Liver (tissue), 9 donors: Measurements from ENCODE around the gene RASSF6. TPM values are rescaled to one million over a fixed set of nuclear protein-coding genes. Genes with fewer than 3 reads are reported as not detected.

Experiments used
- DNase-seq: peaks from one replicate; pipeline ENCODE4 v3.0.0-alpha.2; 2017; ENCODE audit warnings: low spot score
- H3K27ac ChIP-seq, 2 donors: one replicate each; pipeline ENCODE4 v1.7.0; 2013; ENCODE audit warnings: inconsistent platforms in 2 of 2, low read length in 2 of 2, control low read depth in 1 of 2, low read depth in 1 of 2, mild to moderate bottlenecking in 1 of 2
- H3K27me3 ChIP-seq, 4 donors: one replicate each; pipeline versions ENCODE4 v1.6.1 to v1.7.0; 2013; ENCODE audit warnings: low read length in 3 of 4, inconsistent platforms in 1 of 4, mild to moderate bottlenecking in 1 of 4, moderate library complexity in 1 of 4; ENCODE audit not compliant: control insufficient read depth in 4 of 4, insufficient read depth in 4 of 4
- H3K36me3 ChIP-seq, 4 donors: one replicate each; pipeline versions ENCODE4 v1.6.1 to v1.7.0; 2013; ENCODE audit warnings: low read length in 3 of 4, mild to moderate bottlenecking in 3 of 4, low read depth in 1 of 4, moderate library complexity in 1 of 4; ENCODE audit not compliant: control insufficient read depth in 4 of 4, insufficient read depth in 3 of 4
- H3K4me1 ChIP-seq, 4 donors: one replicate each; pipeline versions ENCODE4 v1.6.1 to v1.7.0; 2013; ENCODE audit warnings: low read length in 3 of 4, mild to moderate bottlenecking in 3 of 4, moderate library complexity in 1 of 4; ENCODE audit not compliant: control insufficient read depth in 4 of 4, insufficient read depth in 4 of 4
- H3K4me3 ChIP-seq, 3 donors: one replicate each; pipeline versions ENCODE4 v1.6.1 to v1.7.0; 2013; ENCODE audit warnings: low read length in 3 of 3, control low read depth in 1 of 3, low read depth in 1 of 3, mild to moderate bottlenecking in 1 of 3
- H3K9ac ChIP-seq, 2 donors: one replicate each; pipeline ENCODE4 v1.7.0; 2013; ENCODE audit warnings: low read length in 2 of 2, mild to moderate bottlenecking in 2 of 2, moderate library complexity in 2 of 2, control low read depth in 1 of 2, low read depth in 1 of 2
- H3K9me3 ChIP-seq, 4 donors: one replicate each; pipeline versions ENCODE4 v1.6.1 to v1.7.0; 2013; ENCODE audit warnings: low read length in 3 of 4; ENCODE audit not compliant: control insufficient read depth in 4 of 4
- EGR1 ChIP-seq, 2 donors: IDR thresholded peaks; 2 replicates each; pipeline ENCODE4 v1.6.1; 2016 to 2018; ENCODE audit warnings: antibody characterized with exemption in 2 of 2, low read depth in 2 of 2
- FOXA1 ChIP-seq: IDR thresholded peaks from 2 replicates; pipeline ENCODE4 v1.6.1; 2016; ENCODE audit warnings: antibody characterized with exemption
- FOXA2 ChIP-seq: IDR thresholded peaks from 2 replicates; pipeline ENCODE4 v1.6.1; 2016; ENCODE audit warnings: antibody characterized with exemption
- GABPA ChIP-seq, 2 donors: IDR thresholded peaks in 1 of 2; conservative IDR thresholded peaks in 1 of 2; 2 replicates each; pipeline ENCODE4 v1.6.1; 2016; ENCODE audit warnings: antibody characterized with exemption in 2 of 2, mild to moderate bottlenecking in 1 of 2, moderate library complexity in 1 of 2
- HNF4A ChIP-seq, 2 donors: conservative IDR thresholded peaks; 2 replicates each; pipeline ENCODE4 v1.6.1; 2016; ENCODE audit warnings: antibody characterized with exemption in 2 of 2, mild to moderate bottlenecking in 2 of 2
- HNF4G ChIP-seq: IDR thresholded peaks from 2 replicates; pipeline ENCODE4 v1.6.1; 2016; ENCODE audit warnings: antibody characterized with exemption
- JUND ChIP-seq, 2 donors: IDR thresholded peaks; 2 replicates each; pipeline ENCODE4 v1.6.1; 2016; ENCODE audit warnings: antibody characterized with exemption in 2 of 2
- NR2F2 ChIP-seq: IDR thresholded peaks from 2 replicates; pipeline ENCODE4 v1.6.1; 2016; ENCODE audit warnings: antibody characterized with exemption
- RAD21 ChIP-seq, 2 donors: IDR thresholded peaks; 2 replicates each; pipeline ENCODE4 v1.6.1; 2016; ENCODE audit warnings: antibody characterized with exemption in 2 of 2, mild to moderate bottlenecking in 2 of 2
- RXRA ChIP-seq, 2 donors: IDR thresholded peaks; 2 replicates each; pipeline ENCODE4 v1.6.1; 2017 to 2018; ENCODE audit warnings: antibody characterized with exemption in 2 of 2, mild to moderate bottlenecking in 1 of 2
- SP1 ChIP-seq: IDR thresholded peaks from 2 replicates; pipeline ENCODE4 v1.6.1; 2018; ENCODE audit warnings: antibody characterized with exemption, mild to moderate bottlenecking
- YY1 ChIP-seq: IDR thresholded peaks from 2 replicates; pipeline ENCODE4 v1.6.1; 2016; ENCODE audit warnings: antibody characterized with exemption, mild to moderate bottlenecking
- WGBS: extraction: QIAGEN DNeasy Blood & Tissue Kit; methylation state at CpG from one replicate; pipeline ENCODE4 v1.1.7; 2013; 5-methylcytosine and 5-hydroxymethylcytosine counted together
- polyA plus RNA-seq, 2 donors: library from polyadenylated mRNA; stranded (reverse) in 1 of 2; unstranded in 1 of 2; fragments of 200-250 nt in 1 of 2; fragments of >200 nt in 1 of 2; fragmentation: Nextera tagmentation in 1 of 2; extraction: Ambion mirVana in 1 of 2; gene quantifications; one replicate each; pipeline versions ENCODE4 v1.2.1 to v1.2.3, GENCODE V29; 2013 to 2015
- total RNA-seq, 2 donors: library from RNA; depleted of rRNA; stranded (reverse); fragments of >200 nt; gene quantifications; one replicate each; pipeline ENCODE4 v1.2.3, GENCODE V29; 2014
- TF ChIP-seq, protein P1 (sequence below): IDR thresholded peaks from 2 replicates; pipeline ENCODE4 v1.6.1; 2016; ENCODE audit warnings: antibody characterized with exemption
- TF ChIP-seq, protein P2 (sequence below): fragments of 150-350 bp; IDR thresholded peaks from 2 replicates; pipeline ENCODE4 v1.5.1; 2017; ENCODE audit warnings: improper control_type of control experiment, low read depth, low read length; ENCODE audit not compliant: missing input control
- TF ChIP-seq, protein P3 (sequence below): IDR thresholded peaks from 2 replicates; pipeline ENCODE4 v1.6.1; 2016; ENCODE audit warnings: antibody characterized with exemption, mild to moderate bottlenecking
- TF ChIP-seq, protein P4 (sequence below): IDR thresholded peaks from 2 replicates; pipeline ENCODE4 v1.6.1; 2016; ENCODE audit warnings: antibody characterized with exemption
- TF ChIP-seq, protein P5 (sequence below): IDR thresholded peaks from 2 replicates; pipeline ENCODE4 v1.6.1; 2016; ENCODE audit warnings: antibody characterized with exemption
- donor health status: healthy.
- donor health status: healthy.
- donor health status: healthy.
- donor health status: healthy.
- donor health status: healthy.

The RASSF6 gene
- total and polyA plus RNA-seq, 4 donors: 0.08 to 0.38 (median 0.12) TPM

DNA sequence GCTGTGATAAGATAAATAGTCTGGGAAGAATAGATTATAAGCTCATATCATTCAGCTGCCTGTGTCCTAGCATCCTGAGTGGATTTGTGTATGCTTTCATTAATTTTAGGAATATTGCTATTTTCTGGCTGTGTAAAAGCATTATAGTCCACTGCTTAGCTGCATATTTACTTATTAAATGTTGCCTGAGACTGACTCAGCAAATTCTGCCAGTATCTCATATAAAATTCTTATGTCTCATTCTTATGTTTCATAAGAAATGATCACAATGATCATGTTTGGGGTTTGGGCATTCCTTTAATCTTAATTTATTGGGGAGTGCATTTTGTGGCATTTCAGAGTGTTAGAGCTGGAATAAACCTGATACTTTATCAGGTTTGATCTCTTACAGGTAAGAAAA is 34.9 kb downstream of the RASSF6 start:
- H3K4me3 ChIP-seq: no peak overlapping the region
- TF ChIP-seq, protein P1, sequence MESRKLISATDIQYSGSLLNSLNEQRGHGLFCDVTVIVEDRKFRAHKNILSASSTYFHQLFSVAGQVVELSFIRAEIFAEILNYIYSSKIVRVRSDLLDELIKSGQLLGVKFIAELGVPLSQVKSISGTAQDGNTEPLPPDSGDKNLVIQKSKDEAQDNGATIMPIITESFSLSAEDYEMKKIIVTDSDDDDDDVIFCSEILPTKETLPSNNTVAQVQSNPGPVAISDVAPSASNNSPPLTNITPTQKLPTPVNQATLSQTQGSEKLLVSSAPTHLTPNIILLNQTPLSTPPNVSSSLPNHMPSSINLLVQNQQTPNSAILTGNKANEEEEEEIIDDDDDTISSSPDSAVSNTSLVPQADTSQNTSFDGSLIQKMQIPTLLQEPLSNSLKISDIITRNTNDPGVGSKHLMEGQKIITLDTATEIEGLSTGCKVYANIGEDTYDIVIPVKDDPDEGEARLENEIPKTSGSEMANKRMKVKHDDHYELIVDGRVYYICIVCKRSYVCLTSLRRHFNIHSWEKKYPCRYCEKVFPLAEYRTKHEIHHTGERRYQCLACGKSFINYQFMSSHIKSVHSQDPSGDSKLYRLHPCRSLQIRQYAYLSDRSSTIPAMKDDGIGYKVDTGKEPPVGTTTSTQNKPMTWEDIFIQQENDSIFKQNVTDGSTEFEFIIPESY: no peak
- TF ChIP-seq RAD21 (IDR thresholded peaks at IDR 0.05) (no peak), HNF4A (conservative IDR thresholded peaks at IDR 0.05) (no peak), YY1 (no peak), FOXA1 (no peak), NR2F2 (no peak), HNF4G (no peak)
- TF ChIP-seq, protein P2, sequence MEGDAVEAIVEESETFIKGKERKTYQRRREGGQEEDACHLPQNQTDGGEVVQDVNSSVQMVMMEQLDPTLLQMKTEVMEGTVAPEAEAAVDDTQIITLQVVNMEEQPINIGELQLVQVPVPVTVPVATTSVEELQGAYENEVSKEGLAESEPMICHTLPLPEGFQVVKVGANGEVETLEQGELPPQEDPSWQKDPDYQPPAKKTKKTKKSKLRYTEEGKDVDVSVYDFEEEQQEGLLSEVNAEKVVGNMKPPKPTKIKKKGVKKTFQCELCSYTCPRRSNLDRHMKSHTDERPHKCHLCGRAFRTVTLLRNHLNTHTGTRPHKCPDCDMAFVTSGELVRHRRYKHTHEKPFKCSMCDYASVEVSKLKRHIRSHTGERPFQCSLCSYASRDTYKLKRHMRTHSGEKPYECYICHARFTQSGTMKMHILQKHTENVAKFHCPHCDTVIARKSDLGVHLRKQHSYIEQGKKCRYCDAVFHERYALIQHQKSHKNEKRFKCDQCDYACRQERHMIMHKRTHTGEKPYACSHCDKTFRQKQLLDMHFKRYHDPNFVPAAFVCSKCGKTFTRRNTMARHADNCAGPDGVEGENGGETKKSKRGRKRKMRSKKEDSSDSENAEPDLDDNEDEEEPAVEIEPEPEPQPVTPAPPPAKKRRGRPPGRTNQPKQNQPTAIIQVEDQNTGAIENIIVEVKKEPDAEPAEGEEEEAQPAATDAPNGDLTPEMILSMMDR: no peak
- TF ChIP-seq, protein P3, sequence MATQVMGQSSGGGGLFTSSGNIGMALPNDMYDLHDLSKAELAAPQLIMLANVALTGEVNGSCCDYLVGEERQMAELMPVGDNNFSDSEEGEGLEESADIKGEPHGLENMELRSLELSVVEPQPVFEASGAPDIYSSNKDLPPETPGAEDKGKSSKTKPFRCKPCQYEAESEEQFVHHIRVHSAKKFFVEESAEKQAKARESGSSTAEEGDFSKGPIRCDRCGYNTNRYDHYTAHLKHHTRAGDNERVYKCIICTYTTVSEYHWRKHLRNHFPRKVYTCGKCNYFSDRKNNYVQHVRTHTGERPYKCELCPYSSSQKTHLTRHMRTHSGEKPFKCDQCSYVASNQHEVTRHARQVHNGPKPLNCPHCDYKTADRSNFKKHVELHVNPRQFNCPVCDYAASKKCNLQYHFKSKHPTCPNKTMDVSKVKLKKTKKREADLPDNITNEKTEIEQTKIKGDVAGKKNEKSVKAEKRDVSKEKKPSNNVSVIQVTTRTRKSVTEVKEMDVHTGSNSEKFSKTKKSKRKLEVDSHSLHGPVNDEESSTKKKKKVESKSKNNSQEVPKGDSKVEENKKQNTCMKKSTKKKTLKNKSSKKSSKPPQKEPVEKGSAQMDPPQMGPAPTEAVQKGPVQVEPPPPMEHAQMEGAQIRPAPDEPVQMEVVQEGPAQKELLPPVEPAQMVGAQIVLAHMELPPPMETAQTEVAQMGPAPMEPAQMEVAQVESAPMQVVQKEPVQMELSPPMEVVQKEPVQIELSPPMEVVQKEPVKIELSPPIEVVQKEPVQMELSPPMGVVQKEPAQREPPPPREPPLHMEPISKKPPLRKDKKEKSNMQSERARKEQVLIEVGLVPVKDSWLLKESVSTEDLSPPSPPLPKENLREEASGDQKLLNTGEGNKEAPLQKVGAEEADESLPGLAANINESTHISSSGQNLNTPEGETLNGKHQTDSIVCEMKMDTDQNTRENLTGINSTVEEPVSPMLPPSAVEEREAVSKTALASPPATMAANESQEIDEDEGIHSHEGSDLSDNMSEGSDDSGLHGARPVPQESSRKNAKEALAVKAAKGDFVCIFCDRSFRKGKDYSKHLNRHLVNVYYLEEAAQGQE: no peak

DNA sequence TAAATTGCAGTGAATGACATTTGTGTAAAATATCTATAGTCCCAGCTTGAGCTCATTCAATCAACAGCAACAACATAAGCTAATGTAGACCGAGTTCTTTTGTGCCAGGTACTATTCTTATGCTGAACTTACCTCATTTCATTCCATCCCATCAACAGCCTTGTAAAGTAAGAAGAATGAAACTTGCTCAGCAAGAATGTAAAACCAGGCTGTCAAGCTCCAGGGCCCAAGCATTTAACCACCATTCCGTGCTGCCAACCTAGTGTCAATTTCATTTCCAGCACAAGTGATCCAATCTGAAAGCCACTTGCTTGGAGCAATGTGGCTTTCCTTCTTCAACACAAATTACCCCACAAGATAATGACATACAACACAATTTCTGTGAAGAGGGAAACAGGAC is 36.6 kb downstream of the RASSF6 start:
- Histone ChIP-seq H3K4me3 (no peak overlapping the region), H3K27me3 (no peaks in the 10 kb centered on the region), H3K4me1 (no peaks in the 10 kb centered on the region), H3K9me3 (no peaks in the 10 kb centered on the region), H3K27ac (no peak overlapping the region), H3K9ac (no peak overlapping the region), H3K36me3 (peaks cover 0 to 2% (median 0%) of the 10 kb centered on the region in 4 donors)
- 78% methylated on average over 2 of the region's 2 CpGs for WGBS
- DNase-seq: no peak
- TF ChIP-seq JUND (IDR thresholded peaks at IDR 0.05) (no peak), RXRA (IDR thresholded peaks at IDR 0.05) (no peak), YY1 (no peak), FOXA2 (no peak), EGR1 (IDR thresholded peaks at IDR 0.05; ENCODE audit: low read depth in 2 of 2) (no peak), NR2F2 (no peak), HNF4A (conservative IDR thresholded peaks at IDR 0.05) (no peak), SP1 (no peak), GABPA (IDR thresholded peaks at IDR 0.05 in 1 of 2, conservative IDR thresholded peaks at IDR 0.05 in 1 of 2) (no peak), FOXA1 (no peak), HNF4G (no peak)
- TF ChIP-seq, protein P4, sequence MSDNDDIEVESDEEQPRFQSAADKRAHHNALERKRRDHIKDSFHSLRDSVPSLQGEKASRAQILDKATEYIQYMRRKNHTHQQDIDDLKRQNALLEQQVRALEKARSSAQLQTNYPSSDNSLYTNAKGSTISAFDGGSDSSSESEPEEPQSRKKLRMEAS: no peak
- TF ChIP-seq, protein P5, sequence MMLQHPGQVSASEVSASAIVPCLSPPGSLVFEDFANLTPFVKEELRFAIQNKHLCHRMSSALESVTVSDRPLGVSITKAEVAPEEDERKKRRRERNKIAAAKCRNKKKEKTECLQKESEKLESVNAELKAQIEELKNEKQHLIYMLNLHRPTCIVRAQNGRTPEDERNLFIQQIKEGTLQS: no peak
- TF ChIP-seq, protein P1: no peak
- TF ChIP-seq, protein P3: no peak

More for the DNA sequence above, 34.9 kb downstream of the RASSF6 start:
- H3K36me3 ChIP-seq: peaks cover 0 to 2% (median 0%) of the 10 kb centered on the region in 4 donors
- H3K4me1 ChIP-seq: peaks cover 0 to 12% (median 5%) of the 10 kb centered on the region in 4 donors
- no peak for DNase-seq
- no peaks in the 10 kb centered on the region for H3K27me3 ChIP-seq
- H3K9me3 ChIP-seq: no peaks in the 10 kb centered on the region
- H3K9ac ChIP-seq: no peak overlapping the region
- no peak overlapping the region for H3K27ac ChIP-seq
